Transverse colon (tissue), 4 donors: Measurements from ENCODE around the gene THBS1. TPM values are rescaled to one million over a fixed set of nuclear protein-coding genes. Genes with fewer than 3 reads are reported as not detected.
A peak's percentile ranks its signal among the peaks of the same experiment; 100 is the strongest.

Source experiments
- DNase-seq: peaks from one replicate; pipeline ENCODE4 v3.0.0-alpha.2; 2019
- H3K27ac ChIP-seq, 4 donors: fragments of 200-600 bp; sonication (generic); 2 replicates each; pipeline ENCODE4 v1.5.1; 2016 to 2018; ENCODE audit warnings: inconsistent platforms in 4 of 4
- H3K27me3 ChIP-seq: fragments of 200-600 bp; sonication (generic); 2 replicates; pipeline ENCODE4 v1.5.1; 2017; ENCODE audit warnings: inconsistent platforms
- H3K36me3 ChIP-seq, 4 donors: fragments of 200-600 bp; sonication (generic); 2 replicates each; pipeline ENCODE4 v1.5.1; 2017 to 2019; ENCODE audit warnings: inconsistent platforms in 4 of 4
- H3K4me1 ChIP-seq, 4 donors: fragments of 200-600 bp; sonication (generic); 2 replicates each; pipeline ENCODE4 v1.5.1; 2017 to 2020; ENCODE audit warnings: inconsistent platforms in 4 of 4
- H3K4me3 ChIP-seq, 4 donors: fragments of 200-600 bp; sonication (generic); 1 replicate in 1 of 4; 2 replicates in 3 of 4; pipeline versions ENCODE4 v1.5.1 to v1.6.1; 2017 to 2019; ENCODE audit warnings: inconsistent platforms in 4 of 4
- H3K9me3 ChIP-seq, 2 donors: fragments of 200-600 bp; sonication (generic); 2 replicates each; pipeline ENCODE4 v1.5.1; 2017 to 2019; ENCODE audit warnings: inconsistent platforms in 2 of 2
- CTCF ChIP-seq, 5 experiments: fragments of 200-600 bp in 3 of 5; fragments of 450-650 bp in 2 of 5; sonication (generic) in 3 of 5; IDR thresholded peaks; 1 replicate in 2 of 5; 2 replicates in 3 of 5; pipeline ENCODE4 v1.5.1; 2016 to 2017; ENCODE audit warnings: antibody characterized with exemption in 5 of 5, inconsistent platforms in 3 of 5, mild to moderate bottlenecking in 2 of 5, moderate library complexity in 1 of 5
- EP300 ChIP-seq: sonication (generic); formaldehyde crosslinking; IDR thresholded peaks from one replicate; pipeline ENCODE4 v1.6.1; 2017; ENCODE audit warnings: antibody characterized with exemption, low read depth
- POLR2A ChIP-seq: fragments of 450-650 bp; IDR thresholded peaks from one replicate; pipeline ENCODE4 v1.6.1; 2016; ENCODE audit warnings: antibody characterized with exemption, mild to moderate bottlenecking, moderate library complexity
- POLR2AphosphoS5 ChIP-seq, 3 donors: sonication (generic); formaldehyde crosslinking; IDR thresholded peaks; one replicate each; pipeline ENCODE4 v1.6.1; 2016; ENCODE audit warnings: antibody characterized with exemption in 3 of 3
- WGBS, 2 donors: methylation state at CpG; one replicate each; pipeline ENCODE4 v1.1.5; 2018; ENCODE audit warnings: low coverage in 1 of 2; 5-methylcytosine and 5-hydroxymethylcytosine counted together
- in situ Hi-C, 4 donors: fragments of 200-750 bp; cut with MboI; loops; one replicate each; pipeline versions ENCODE4 v1.15.0 to v1.15.1; 2017; ENCODE audit warnings: low sequenced_read_pairs in 3 of 4, low pct_ligation_motif_present in 1 of 4, low pct_unique_long_range_greater_than_20kb in 1 of 4
- intact Hi-C: fragments of 100-400 bp; cut with DNase I; formaldehyde crosslinking; loops from one replicate; pipeline ENCODE4 v1.15.1; 2023; ENCODE audit warnings: low total_unique reads
- total RNA-seq, 4 donors: library from RNA; depleted of rRNA; stranded (reverse); fragments of >200 nt; gene quantifications; one replicate each; pipeline ENCODE4 v1.1.0, GENCODE V29; 2016

The THBS1 gene
- total RNA-seq, 4 donors from 2014 or later = 197 to 753 (median 410) TPM

DNA sequence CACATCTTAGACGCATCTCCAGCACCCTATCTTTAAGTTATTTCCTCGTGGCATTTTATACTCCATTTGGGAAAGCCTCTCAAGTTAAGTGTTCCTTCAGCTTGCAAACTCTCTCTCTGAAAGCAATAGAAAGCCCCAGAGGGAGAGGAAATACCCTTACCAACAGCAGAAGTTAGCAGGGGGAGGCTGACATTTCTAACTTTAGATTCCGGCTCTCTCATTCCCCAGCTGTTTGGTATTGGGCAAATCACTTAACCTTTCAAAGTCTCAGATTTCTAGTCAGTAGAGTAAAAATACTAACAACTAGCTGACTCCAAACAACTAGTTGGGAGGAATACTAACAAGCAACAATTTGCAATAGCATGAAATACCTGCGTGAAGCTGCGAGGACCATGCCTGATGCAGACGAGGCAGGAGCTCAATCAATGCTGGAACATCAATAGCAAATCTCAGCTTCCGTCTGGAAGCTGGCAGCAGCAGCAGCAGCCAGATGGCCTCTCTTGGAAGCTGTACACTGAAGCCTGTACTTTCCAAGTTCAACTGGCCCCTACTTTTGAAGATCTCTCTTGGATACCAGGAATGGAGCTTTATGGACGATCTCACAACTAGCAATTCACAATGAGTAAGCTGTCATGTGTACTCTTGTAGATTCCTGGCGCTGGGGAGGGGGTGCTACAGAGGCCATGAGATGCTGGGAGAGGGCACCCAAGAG lies 47.8 kb downstream of the THBS1 start:
- TF ChIP-seq CTCF (IDR thresholded peaks at IDR 0.05) (no peak), POLR2AphosphoS5 (IDR thresholded peaks at IDR 0.05) (no peak), POLR2A (no peak), EP300 (no peak)
- Histone ChIP-seq H3K4me3 (no peak overlapping the region), H3K27ac (peak overlapping the region; percentile 74 to 83 (median 81)), H3K9me3 (no peaks in the 10 kb centered on the region), H3K4me1 (peaks cover 28 to 61% (median 50%) of the 10 kb centered on the region in 4 donors), H3K36me3 (no peaks in the 10 kb centered on the region), H3K27me3 (no peaks in the 10 kb centered on the region)
- in situ Hi-C loops = no loop called here
- intact Hi-C loops = no loop called here
- 61 to 76% methylated on average over 2 to 9 of the region's 9 CpGs for WGBS, 2 donors
- DNase-seq = no peak

GRCh38 chr15:39629371-39629770 lies 48.5 kb downstream of the THBS1 start:
- no peak overlapping the region for H3K4me3 ChIP-seq
- intact Hi-C loops (no loop called here), in situ Hi-C loops (no loop called here)
- WGBS, 2 donors = 20 to 40% methylated on average over 1 to 5 of the region's 5 CpGs
- no peaks in the 10 kb centered on the region for H3K36me3 ChIP-seq
- no peak for TF ChIP-seq CTCF (IDR thresholded peaks at IDR 0.05)
- peak; percentile 58 for TF ChIP-seq POLR2A
- TF ChIP-seq POLR2AphosphoS5 (IDR thresholded peaks at IDR 0.05) = peak in 2 of 3 donors; percentile 71 to 86
- TF ChIP-seq EP300 = no peak
- DNase-seq = peak; percentile 71
- no peaks in the 10 kb centered on the region for H3K27me3 ChIP-seq
- H3K4me1 ChIP-seq = peaks cover 22 to 54% (median 45%) of the 10 kb centered on the region in 4 donors
- no peaks in the 10 kb centered on the region for H3K9me3 ChIP-seq
- peak overlapping the region; percentile 74 to 83 (median 81) for H3K27ac ChIP-seq

DNA sequence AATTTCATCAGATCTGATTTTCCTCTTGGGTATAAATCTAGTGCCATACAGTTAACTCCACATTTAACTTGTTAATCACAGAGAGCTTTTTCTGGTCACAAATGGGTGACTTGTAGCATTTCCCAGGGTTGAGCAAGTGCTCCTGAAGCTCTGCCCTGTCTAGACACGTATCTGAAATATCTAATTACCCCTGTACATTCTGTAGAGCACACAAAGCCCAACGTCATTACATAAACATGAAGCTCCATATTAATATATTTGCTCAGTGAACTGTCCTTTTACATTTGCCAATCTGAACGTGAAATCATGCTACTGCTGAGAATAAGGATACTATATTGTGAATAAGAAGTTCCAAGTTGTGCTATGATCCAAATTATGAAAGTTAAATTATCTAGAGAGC lies 49.0 kb downstream of the THBS1 start:
- intact Hi-C loops = no loop called here
- TF ChIP-seq POLR2AphosphoS5 (IDR thresholded peaks at IDR 0.05) = no peak
- TF ChIP-seq CTCF (IDR thresholded peaks at IDR 0.05) = no peak
- no peak for TF ChIP-seq POLR2A
- TF ChIP-seq EP300 = no peak
- DNase-seq = no peak
- Histone ChIP-seq H3K27me3 (no peaks in the 10 kb centered on the region), H3K4me1 (peaks cover 18 to 49% (median 40%) of the 10 kb centered on the region in 4 donors), H3K27ac (peak overlapping the region; percentile 74 to 83 (median 81)), H3K36me3 (no peaks in the 10 kb centered on the region), H3K4me3 (no peak overlapping the region), H3K9me3 (no peaks in the 10 kb centered on the region)
- in situ Hi-C loops = no loop called here
- 43 to 52% methylated on average over 3 of the region's 3 CpGs for WGBS, 2 donors

GRCh38 chr15:39631357-39631756 lies 50.5 kb downstream of the THBS1 start:
- in situ Hi-C loops (no loop called here), intact Hi-C loops (no loop called here)
- no peak for TF ChIP-seq POLR2A
- TF ChIP-seq CTCF (IDR thresholded peaks at IDR 0.05) = no peak
- no peak for TF ChIP-seq EP300
- no peak for TF ChIP-seq POLR2AphosphoS5 (IDR thresholded peaks at IDR 0.05)
- Histone ChIP-seq H3K27me3 (no peaks in the 10 kb centered on the region), H3K4me3 (no peak overlapping the region), H3K9me3 (no peaks in the 10 kb centered on the region), H3K4me1 (peaks cover 11 to 37% (median 30%) of the 10 kb centered on the region in 4 donors), H3K27ac (peak overlapping the region in 2 of 4 donors; percentile 79 to 83), H3K36me3 (no peaks in the 10 kb centered on the region)
- DNase-seq = no peak
- 94% methylated on average over 3 of the region's 3 CpGs; no CpG with 5 or more reads in 1 of the 2 donors for WGBS, 2 donors
